Measurements from ENCODE around the gene CFAP46. TPM values are rescaled to one million over a fixed set of nuclear protein-coding genes. Genes with fewer than 3 reads are reported as not detected.
A peak's percentile ranks its signal among the peaks of the same experiment; 100 is the strongest.

Gene CFAP46
- total RNA-seq, 3 donors from 2014 or later, result 0.78 to 1.0 TPM; not detected in 1

GRCh38 chr10:132907821-132908620, 34.3 kb downstream of the CFAP46 start:
- no peaks in the 10 kb centered on the region for H3K4me1 ChIP-seq (ENCODE audit: low read depth)
- no peak overlapping the region for H3K4me3 ChIP-seq
- ATAC-seq (no peak), DNase-seq (peak in 1 of 3 donors; percentile 39)
- TF ChIP-seq CTCF (IDR thresholded peaks at IDR 0.05), result no peak
- intact Hi-C loops (cut with DNase I, micrococcal nuclease), result no loop called here
- H3K9me3 ChIP-seq, result no peaks in the 10 kb centered on the region
- no peaks in the 10 kb centered on the region for H3K36me3 ChIP-seq (ENCODE audit: low read depth)

DNA sequence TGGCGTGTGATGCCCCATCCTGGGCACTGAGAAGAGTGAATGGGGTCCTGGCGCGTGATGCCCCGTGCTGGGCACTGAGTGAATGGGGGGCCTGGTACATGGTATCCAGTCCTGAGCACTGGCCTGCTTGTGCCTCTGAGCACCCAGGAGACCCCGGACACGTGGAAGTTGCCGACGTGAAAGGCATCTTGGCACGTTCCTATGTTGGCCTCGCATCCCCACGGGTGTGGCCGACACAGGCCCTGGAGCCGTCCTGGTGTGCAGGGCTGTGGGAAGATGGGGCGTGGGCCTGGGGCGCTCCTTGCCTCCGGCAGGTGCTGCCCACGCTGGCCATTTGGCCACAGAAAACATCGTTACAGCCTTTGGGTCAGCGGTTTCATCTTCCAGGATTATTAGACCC, 35.5 kb downstream of the CFAP46 start:
- no peak overlapping the region for H3K4me3 ChIP-seq
- no peaks in the 10 kb centered on the region for H3K36me3 ChIP-seq (ENCODE audit: low read depth)
- no peaks in the 10 kb centered on the region for H3K9me3 ChIP-seq
- no peaks in the 10 kb centered on the region for H3K4me1 ChIP-seq (ENCODE audit: low read depth)
- ATAC-seq (no peak), DNase-seq (peak in 1 of 3 donors; percentile 27)
- intact Hi-C loops (cut with DNase I, micrococcal nuclease), result no loop called here
- no peak for TF ChIP-seq CTCF (IDR thresholded peaks at IDR 0.05)

DNA sequence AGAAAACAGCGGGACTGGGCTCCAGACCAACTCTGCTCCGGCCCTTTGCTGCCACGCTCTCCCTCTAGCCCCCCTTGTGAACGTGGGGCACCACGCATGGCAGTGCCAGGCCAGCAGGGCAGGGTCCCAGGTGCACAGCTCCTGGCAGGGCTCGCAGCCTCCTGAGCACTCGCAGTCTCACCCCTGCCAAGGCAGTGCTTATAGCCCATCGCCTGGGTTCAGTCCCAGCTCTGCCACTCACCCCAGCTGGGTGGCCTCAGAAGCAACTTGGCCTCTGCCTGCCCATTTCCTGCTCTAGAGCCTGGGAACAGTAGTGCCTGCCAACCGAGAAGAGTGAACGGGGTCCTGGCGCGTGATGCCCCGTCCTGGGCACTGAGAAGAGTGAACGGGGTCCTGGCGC, 36.3 kb downstream of the CFAP46 start:
- Histone ChIP-seq H3K4me1 (ENCODE audit: low read depth) (no peaks in the 10 kb centered on the region), H3K4me3 (no peak overlapping the region), H3K36me3 (ENCODE audit: low read depth) (no peaks in the 10 kb centered on the region), H3K9me3 (no peaks in the 10 kb centered on the region)
- no peak for TF ChIP-seq CTCF (IDR thresholded peaks at IDR 0.05)
- ATAC-seq (no peak), DNase-seq (peak in 1 of 3 donors; percentile 29)
- intact Hi-C loops (cut with DNase I, micrococcal nuclease), result no loop called here

DNA sequence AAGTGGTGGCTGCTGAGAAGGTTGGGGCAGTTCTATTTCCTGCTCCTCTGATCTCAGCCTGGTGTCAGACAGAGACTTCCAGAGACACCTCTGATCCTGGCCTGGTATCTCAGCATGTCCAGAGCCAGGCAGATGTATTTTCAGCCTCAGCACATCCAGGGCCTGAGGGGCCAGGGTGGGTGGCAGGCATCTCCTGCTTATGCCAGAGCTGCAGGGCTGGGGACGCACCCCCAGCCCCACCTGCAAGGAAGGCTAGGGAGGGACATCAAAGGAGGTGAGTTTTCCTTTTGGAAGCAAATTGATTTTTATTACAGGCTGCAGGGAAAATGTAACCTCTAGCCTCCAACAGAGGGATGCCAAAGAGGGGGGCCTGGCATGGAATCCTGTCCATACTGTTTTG, 36.7 kb downstream of the CFAP46 start:
- Histone ChIP-seq H3K4me1 (ENCODE audit: low read depth) (no peaks in the 10 kb centered on the region), H3K36me3 (ENCODE audit: low read depth) (no peaks in the 10 kb centered on the region), H3K9me3 (no peaks in the 10 kb centered on the region), H3K4me3 (no peak overlapping the region)
- DNase-seq (no peak), ATAC-seq (no peak)
- intact Hi-C loops (cut with DNase I, micrococcal nuclease), result no loop called here
- TF ChIP-seq CTCF (IDR thresholded peaks at IDR 0.05), result no peak

GRCh38 chr10:132904814-132905649, 37.3 kb downstream of the CFAP46 start:
- TF ChIP-seq CTCF (IDR thresholded peaks at IDR 0.05), result no peak
- Histone ChIP-seq H3K4me3 (no peak overlapping the region), H3K4me1 (ENCODE audit: low read depth) (no peaks in the 10 kb centered on the region), H3K36me3 (ENCODE audit: low read depth) (no peaks in the 10 kb centered on the region), H3K9me3 (no peaks in the 10 kb centered on the region)
- peak in 1 of 3 donors; percentile 24 for DNase-seq
- no peak for ATAC-seq
- intact Hi-C loops (cut with DNase I, micrococcal nuclease), result no loop called here

Measured in mucosa of descending colon (tissue), 3 donors.